KOPT-K1 (cell line): Measurements from ENCODE around the gene NR1H2.

ENCODE experiments used
- H3K27ac ChIP-seq: fragments of 200-600 bp; sonication (generic); 2 replicates; pipeline ENCODE4 v1.5.1; 2016; ENCODE audit warnings: antibody characterized with exemption, mild to moderate bottlenecking, low read depth, low read length; ENCODE audit not compliant: poor library complexity, severe bottlenecking
- H3K36me3 ChIP-seq: fragments of 200-600 bp; sonication (generic); 2 replicates; pipeline ENCODE4 v1.5.1; 2017; ENCODE audit warnings: antibody characterized with exemption, mild to moderate bottlenecking, low read length, moderate library complexity; ENCODE audit not compliant: insufficient read depth
- H3K9me3 ChIP-seq: fragments of 200-600 bp; sonication (generic); 2 replicates; pipeline ENCODE4 v1.5.1; 2017; ENCODE audit warnings: antibody characterized with exemption, low read length, mild to moderate bottlenecking; ENCODE audit not compliant: insufficient read depth, poor library complexity, severe bottlenecking

Gene NR1H2

GRCh38 chr19:50399368-50399745 lies 23.1 kb downstream of the NR1H2 start:
- no peaks in the 10 kb centered on the region for H3K9me3 ChIP-seq
- H3K36me3 ChIP-seq, result peaks cover 76% of the 10 kb centered on the region
- H3K27ac ChIP-seq, result no peak overlapping the region

- Histone ChIP-seq H3K9me3 (no peaks in the 10 kb centered on the region), H3K36me3 (peaks cover 86% of the 10 kb centered on the region), H3K27ac (no peak overlapping the region)
Measured at GRCh38 chr19:50401605-50402450, 25.6 kb downstream of the NR1H2 start.

- peaks cover 91% of the 10 kb centered on the region for H3K36me3 ChIP-seq
- no peaks in the 10 kb centered on the region for H3K9me3 ChIP-seq
- no peak overlapping the region for H3K27ac ChIP-seq
Measured at GRCh38 chr19:50402544-50403301, 26.5 kb downstream of the NR1H2 start.

GRCh38 chr19:50406156-50406820 lies 30.0 kb downstream of the NR1H2 start:
- no peaks in the 10 kb centered on the region for H3K9me3 ChIP-seq
- H3K27ac ChIP-seq, result no peak overlapping the region
- peaks cover 96% of the 10 kb centered on the region for H3K36me3 ChIP-seq

GRCh38 chr19:50406829-50407228 lies 30.6 kb downstream of the NR1H2 start:
- Histone ChIP-seq H3K36me3 (peaks cover 96% of the 10 kb centered on the region), H3K27ac (no peak overlapping the region), H3K9me3 (no peaks in the 10 kb centered on the region)

- Histone ChIP-seq H3K27ac (no peak overlapping the region), H3K36me3 (peaks cover 96% of the 10 kb centered on the region), H3K9me3 (no peaks in the 10 kb centered on the region)
Measured at GRCh38 chr19:50409347-50409746, 33.1 kb downstream of the NR1H2 start.

- H3K36me3 ChIP-seq, result peaks cover 96% of the 10 kb centered on the region
- no peak overlapping the region for H3K27ac ChIP-seq
- no peaks in the 10 kb centered on the region for H3K9me3 ChIP-seq
Measured at GRCh38 chr19:50410109-50410508, 33.9 kb downstream of the NR1H2 start.

GRCh38 chr19:50412419-50412818 lies 36.2 kb downstream of the NR1H2 start:
- Histone ChIP-seq H3K27ac (no peak overlapping the region), H3K9me3 (no peaks in the 10 kb centered on the region), H3K36me3 (peaks cover 95% of the 10 kb centered on the region)

GRCh38 chr19:50413096-50413495 lies 36.8 kb downstream of the NR1H2 start:
- H3K36me3 ChIP-seq, result peaks cover 94% of the 10 kb centered on the region

GRCh38 chr19:50413531-50413930 lies 37.3 kb downstream of the NR1H2 start:
- peaks cover 94% of the 10 kb centered on the region for H3K36me3 ChIP-seq
- H3K27ac ChIP-seq, result no peak overlapping the region

More at GRCh38 chr19:50413096-50413495, 36.8 kb downstream of the NR1H2 start:
- Histone ChIP-seq H3K9me3 (no peaks in the 10 kb centered on the region), H3K27ac (no peak overlapping the region)

GRCh38 chr19:50414864-50415660 lies 38.8 kb downstream of the NR1H2 start:
- H3K36me3 ChIP-seq, result peaks cover 80% of the 10 kb centered on the region
- no peak overlapping the region for H3K27ac ChIP-seq
- no peaks in the 10 kb centered on the region for H3K9me3 ChIP-seq

More at GRCh38 chr19:50413531-50413930, 37.3 kb downstream of the NR1H2 start:
- H3K9me3 ChIP-seq, result no peaks in the 10 kb centered on the region

GRCh38 chr19:50415661-50416033 lies 39.4 kb downstream of the NR1H2 start:
- Histone ChIP-seq H3K9me3 (no peaks in the 10 kb centered on the region), H3K27ac (no peak overlapping the region), H3K36me3 (peaks cover 74% of the 10 kb centered on the region)

GRCh38 chr19:50416034-50416977 lies 40.0 kb downstream of the NR1H2 start:
- H3K27ac ChIP-seq, result no peak overlapping the region
- H3K36me3 ChIP-seq, result peaks cover 67% of the 10 kb centered on the region
- no peaks in the 10 kb centered on the region for H3K9me3 ChIP-seq
